Measurements from ENCODE around the gene ETV5. TPM values are rescaled to one million over a fixed set of nuclear protein-coding genes. Genes with fewer than 3 reads are reported as not detected.

The ETV5 gene
- total and polyA plus RNA-seq, 9 of the 15 experiments (the other 6 are each of a cell fraction or from before 2014, with no cell fraction given) = 9.2 to 25.9 (median 15.9) TPM

GRCh38 chr3:186058225-186058624 lies 50.7 kb downstream of the ETV5 start:
- DNase-seq (ENCODE audit: extremely low read depth in 1 of 4, low spot score in 3 of 4) = no peak
- no peak overlapping the region for H3K4me3 ChIP-seq
- H3K4me1 ChIP-seq (replicated peaks in 1 of 2; ENCODE audit: control insufficient read depth in 2 of 2, insufficient read depth in 2 of 2, low read length in 2 of 2) = peaks cover 0 to 8% of the 10 kb centered on the region in 2 experiments; a peak in 2 of 5 replicates
- no peaks in the 10 kb centered on the region for H4K20me1 ChIP-seq (replicated peaks; ENCODE audit: control insufficient read depth, insufficient read depth, low read length)
- H3K9ac ChIP-seq (ENCODE audit: insufficient read depth in 1 of 2, low read depth in 2 of 2, low read length in 2 of 2) = no peak overlapping the region
- peaks cover 15% of the 10 kb centered on the region; the same call in 2 of the 3 replicates for H3K36me3 ChIP-seq (ENCODE audit: control insufficient read depth, insufficient read depth, low read length)
- ChIA-PET CTCF (ENCODE audit: low intra/inter-chr PET ratio) (no interaction called here), POLR2A (interaction anchor here (0.6 kb wide), 1 partner anchor 67 kb away, joined by 3 read pairs; no protein-coding TSS in a partner anchor)
- no peak overlapping the region for H2AFZ ChIP-seq (ENCODE audit: low read depth, low read length)
- no peaks in the 10 kb centered on the region for H3K79me2 ChIP-seq (ENCODE audit: control insufficient read depth, insufficient read depth, low read length)
- H3K9me3 ChIP-seq (replicated peaks; ENCODE audit: control insufficient read depth, insufficient read depth, low read depth, low read length) = no peaks in the 10 kb centered on the region
- no peak overlapping the region for H3K4me2 ChIP-seq (ENCODE audit: insufficient read depth, low read length)
- no peak for TF ChIP-seq STAT5A (IDR thresholded peaks at IDR 0.05; ENCODE audit: borderline replicate concordance, low read length)
- no peak for TF ChIP-seq KLF16 (IDR thresholded peaks at IDR 0.05)
- in situ Hi-C loops (cut with MboI) = loop anchor here (25.0 kb wide), 1 partner anchor 1396 kb away; no protein-coding TSS in a partner anchor
- H3K9me1 ChIP-seq (ENCODE audit: control insufficient read depth, insufficient read depth, low read length) = no peaks in the 10 kb centered on the region
- BruUV-seq (replicated peaks) = no TSS peak
- intact Hi-C loops (cut with micrococcal nuclease) = no loop called here
- 65% methylated on average over 6 of the region's 6 CpGs for WGBS (ENCODE audit: insufficient coverage, low coverage, missing lambda C conversion rate)
- no peaks in the 10 kb centered on the region for H3K27me3 ChIP-seq (ENCODE audit: control insufficient read depth in 2 of 2, insufficient read depth in 2 of 2, low read length in 2 of 2)
- ATAC-seq = no peak
- FAIRE-seq = no peak
- H3K27ac ChIP-seq (ENCODE audit: extremely low read depth, low read depth, low read length) = no peak overlapping the region

- Histone ChIP-seq H3K79me2 (ENCODE audit: control insufficient read depth, insufficient read depth, low read length) (no peaks in the 10 kb centered on the region), H3K36me3 (ENCODE audit: control insufficient read depth, insufficient read depth, low read length) (peaks cover 15% of the 10 kb centered on the region; the same call in 2 of the 3 replicates), H2AFZ (ENCODE audit: low read depth, low read length) (no peak overlapping the region), H3K9me1 (ENCODE audit: control insufficient read depth, insufficient read depth, low read length) (no peaks in the 10 kb centered on the region), H4K20me1 (replicated peaks; ENCODE audit: control insufficient read depth, insufficient read depth, low read length) (no peaks in the 10 kb centered on the region), H3K27me3 (ENCODE audit: control insufficient read depth in 2 of 2, insufficient read depth in 2 of 2, low read length in 2 of 2) (no peaks in the 10 kb centered on the region), H3K9me3 (replicated peaks; ENCODE audit: control insufficient read depth, insufficient read depth, low read depth, low read length) (no peaks in the 10 kb centered on the region), H3K4me3 (no peak overlapping the region), H3K9ac (ENCODE audit: insufficient read depth in 1 of 2, low read depth in 2 of 2, low read length in 2 of 2) (no peak overlapping the region), H3K4me2 (ENCODE audit: insufficient read depth, low read length) (no peak overlapping the region), H3K4me1 (replicated peaks in 1 of 2; ENCODE audit: control insufficient read depth in 2 of 2, insufficient read depth in 2 of 2, low read length in 2 of 2) (peaks cover 0 to 8% of the 10 kb centered on the region in 2 experiments; a peak in 2 of 5 replicates), H3K27ac (ENCODE audit: extremely low read depth, low read depth, low read length) (no peak overlapping the region)
- no TSS peak for BruUV-seq (replicated peaks)
- 63% methylated on average over 4 of the region's 4 CpGs for WGBS (ENCODE audit: insufficient coverage, low coverage, missing lambda C conversion rate)
- ATAC-seq = peak; percentile 76
- peak; percentile 81 for FAIRE-seq
- in situ Hi-C loops (cut with MboI) = loop anchor here (25.0 kb wide), 1 partner anchor 1395 kb away; no protein-coding TSS in a partner anchor
- POLR2A ChIA-PET = interaction anchor here (0.6 kb wide), 1 partner anchor 66 kb away, joined by 3 read pairs; no protein-coding TSS in a partner anchor
- DNase-seq (ENCODE audit: extremely low read depth in 1 of 4, low spot score in 3 of 4) = peak in 2 of 4 experiments; percentile 13 to 44
- CTCF ChIA-PET (ENCODE audit: low intra/inter-chr PET ratio) = no interaction called here
- intact Hi-C loops (cut with micrococcal nuclease) = no loop called here
- TF ChIP-seq MAFG (tag; conservative IDR thresholded peaks at IDR 0.05) (peak; percentile 94), RCOR1 (IDR thresholded peaks at IDR 0.05; ENCODE audit: borderline replicate concordance in 1 of 2, low read depth in 2 of 2, low read length in 2 of 2) (peak in 1 of 2 experiments; percentile 34; a peak in 1 of 4 replicates), ZZZ3 (IDR thresholded peaks at IDR 0.05) (no peak), DNMT1 (IDR thresholded peaks at IDR 0.05) (no peak), ZNF695 (CRISPR knock-in tag; IDR thresholded peaks at IDR 0.05) (no peak), SMARCA4 (IDR thresholded peaks at IDR 0.05) (0 out of 2 replicates have a peak, but pooled peaks have one; percentile 36), XRCC5 (IDR thresholded peaks at IDR 0.05; ENCODE audit: low read depth, low read length) (no peak), MAFK (IDR thresholded peaks at IDR 0.05; ENCODE audit: low read length) (peak; percentile 89), ZNF316 (IDR thresholded peaks at IDR 0.05) (peak; percentile 95), JUND (IDR thresholded peaks at IDR 0.05; ENCODE audit: borderline replicate concordance, low read depth, low read length) (peak; percentile 35; the same call in 1 of the 2 replicates), JUND (tag; IDR thresholded peaks at IDR 0.05; ENCODE audit: borderline replicate concordance, low read depth, low read length) (no peak; the same call in 2 of the 3 replicates), C11orf30 (IDR thresholded peaks at IDR 0.05; ENCODE audit: low read depth) (peak; percentile 94), YY1 (IDR thresholded peaks at IDR 0.05; ENCODE audit: borderline replicate concordance in 1 of 3, control insufficient read depth in 1 of 3, extremely low read depth in 1 of 3, insufficient read depth in 3 of 3, insufficient read length in 1 of 3, insufficient replicate concordance in 2 of 3, low read depth in 1 of 3, low read length in 2 of 3) (no peak), CEBPB (tag; IDR thresholded peaks at IDR 0.05) (peak; percentile 56; the same call in 1 of the 2 replicates), NFE2L1 (tag; IDR thresholded peaks at IDR 0.05; ENCODE audit: borderline replicate concordance, low read depth) (peak; percentile 77), MAFF (IDR thresholded peaks at IDR 0.05; ENCODE audit: low read length) (peak; percentile 83), ZC3H11A (IDR thresholded peaks at IDR 0.05; ENCODE audit: low read depth, low read length) (no peak)
These were observed 51.3 kb downstream of the ETV5 start for GRCh38 chr3:186057594-186057993.

Data from K562 (cell line).